ENCODE measurements around the gene GSTT4.
"Not testable (repeated sequence)": the region's sequence is repeated elsewhere in the genome, so short reads cannot be mapped to it uniquely, and the experiment has no call there.

The GSTT4 gene

DNA sequence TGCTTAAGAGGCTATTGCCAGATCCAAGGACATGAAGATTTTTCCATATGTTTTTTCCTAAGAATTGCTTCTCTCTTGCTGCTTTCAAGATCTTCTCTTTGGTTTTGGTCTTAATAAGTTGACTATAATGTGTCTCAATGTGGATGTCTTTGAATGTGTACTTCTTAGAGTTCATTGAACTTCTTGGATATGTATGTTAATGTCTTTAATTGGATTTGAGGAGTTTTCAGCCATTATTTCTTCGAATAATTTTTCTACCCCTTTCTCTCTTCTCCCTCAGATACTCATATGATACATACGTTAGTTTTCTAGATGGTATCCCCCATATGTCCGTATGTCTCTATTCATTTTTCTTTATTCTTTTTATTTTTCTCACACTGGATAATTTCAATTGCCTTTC is 19.1 kb upstream of the GSTT4 start:
- DNase-seq: no peak

DNA sequence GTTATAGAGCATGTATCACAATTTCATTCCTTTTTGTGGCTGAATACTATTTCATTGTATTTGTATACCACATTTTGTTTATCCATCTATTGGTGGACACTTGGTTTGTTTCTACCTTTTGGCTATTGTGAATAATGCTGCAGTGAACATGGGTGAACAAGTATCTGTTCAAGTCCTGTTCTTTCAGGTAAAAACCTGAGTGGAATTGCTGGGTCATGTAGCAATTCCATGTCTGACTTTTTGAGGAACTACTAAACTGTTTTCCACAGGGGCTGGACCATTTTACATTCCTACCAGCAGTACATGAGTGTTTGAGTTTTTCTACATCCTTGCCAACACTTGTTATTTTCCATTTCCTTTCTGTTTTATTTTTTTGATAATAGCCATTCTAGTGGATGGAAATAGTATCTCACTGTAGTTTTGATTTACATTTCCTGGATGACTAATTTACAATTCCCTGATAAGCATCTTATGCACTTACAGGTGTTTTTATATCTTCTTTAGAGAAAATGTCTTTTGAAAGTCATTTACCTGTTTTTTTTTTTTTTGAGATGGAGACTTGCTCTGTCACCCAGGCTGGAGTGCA is 18.0 kb upstream of the GSTT4 start:
- DNase-seq: no peak

DNA sequence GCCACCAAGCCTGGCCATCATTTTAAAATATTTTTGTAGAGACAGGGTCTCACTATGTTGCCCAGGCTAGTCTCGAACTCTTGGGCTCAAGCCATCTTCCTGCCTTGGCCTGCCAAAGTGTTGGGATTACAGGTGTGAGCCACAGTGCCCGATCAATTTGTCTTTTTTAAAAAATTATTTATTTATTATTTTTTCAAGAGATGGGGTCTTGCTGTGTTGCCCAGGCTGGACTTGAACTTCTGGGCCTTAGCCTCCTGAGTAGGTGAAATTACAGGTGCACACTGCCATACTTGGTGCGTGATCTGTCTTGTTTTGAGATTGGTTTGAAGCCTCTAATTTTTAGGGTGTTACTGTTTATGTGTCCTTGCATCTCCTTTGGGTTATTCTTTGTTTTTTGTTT is 16.1 kb upstream of the GSTT4 start:
- no peak for DNase-seq

DNA sequence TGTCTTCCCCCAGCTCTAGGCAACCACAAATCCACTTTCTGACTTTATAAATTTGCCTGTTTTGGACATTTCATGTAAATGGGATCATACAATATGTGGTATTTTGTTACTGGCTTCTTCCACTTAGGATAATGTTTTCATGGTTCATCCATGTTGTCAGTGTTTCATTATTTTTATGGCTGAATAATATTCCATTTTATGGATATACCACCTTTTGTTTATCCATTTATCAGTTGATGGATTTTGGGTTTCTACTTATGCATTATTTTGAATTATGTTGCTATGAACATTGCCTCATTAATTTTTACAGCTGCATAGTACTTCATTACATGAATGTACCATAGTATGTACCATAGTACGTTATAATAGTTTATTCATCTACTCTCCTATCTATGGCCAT is 10.9 kb upstream of the GSTT4 start:
- no peak for DNase-seq

DNA sequence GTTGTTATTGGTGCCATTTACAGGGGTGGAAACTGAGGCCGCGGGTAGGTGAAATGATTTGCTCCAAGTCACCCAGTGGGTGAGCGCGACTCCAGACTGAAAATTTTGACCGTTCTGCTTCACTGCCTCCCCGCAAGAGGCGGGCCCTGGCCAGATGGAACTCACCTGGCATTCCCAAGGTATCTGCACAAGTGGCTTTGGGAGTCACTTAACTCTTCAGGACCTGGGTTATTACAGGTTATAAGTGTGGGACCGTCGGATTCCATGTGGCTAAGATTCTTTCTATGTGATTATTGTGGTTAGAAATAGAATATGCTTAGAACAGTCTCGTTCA is 6.4 kb upstream of the GSTT4 start:
- no peak for DNase-seq

DNA sequence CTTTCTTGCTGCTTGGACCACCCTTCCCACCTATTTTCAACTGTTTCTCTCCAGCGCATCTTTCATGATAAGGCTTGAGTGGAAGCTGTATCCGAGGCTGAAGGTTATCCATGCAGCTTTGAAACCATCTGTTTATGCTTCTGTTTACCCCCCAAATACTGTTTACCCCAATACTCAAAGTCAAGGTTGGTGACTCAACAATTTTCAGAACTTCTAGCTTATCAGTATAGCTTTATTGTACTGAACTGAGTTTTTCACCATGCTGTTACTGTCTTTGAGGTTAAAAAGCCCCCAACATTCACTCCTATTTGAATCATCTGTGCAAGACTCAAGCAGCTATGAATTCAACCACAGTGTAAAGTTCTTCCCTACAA is 4.8 kb upstream of the GSTT4 start:
- no peak for DNase-seq

DNA sequence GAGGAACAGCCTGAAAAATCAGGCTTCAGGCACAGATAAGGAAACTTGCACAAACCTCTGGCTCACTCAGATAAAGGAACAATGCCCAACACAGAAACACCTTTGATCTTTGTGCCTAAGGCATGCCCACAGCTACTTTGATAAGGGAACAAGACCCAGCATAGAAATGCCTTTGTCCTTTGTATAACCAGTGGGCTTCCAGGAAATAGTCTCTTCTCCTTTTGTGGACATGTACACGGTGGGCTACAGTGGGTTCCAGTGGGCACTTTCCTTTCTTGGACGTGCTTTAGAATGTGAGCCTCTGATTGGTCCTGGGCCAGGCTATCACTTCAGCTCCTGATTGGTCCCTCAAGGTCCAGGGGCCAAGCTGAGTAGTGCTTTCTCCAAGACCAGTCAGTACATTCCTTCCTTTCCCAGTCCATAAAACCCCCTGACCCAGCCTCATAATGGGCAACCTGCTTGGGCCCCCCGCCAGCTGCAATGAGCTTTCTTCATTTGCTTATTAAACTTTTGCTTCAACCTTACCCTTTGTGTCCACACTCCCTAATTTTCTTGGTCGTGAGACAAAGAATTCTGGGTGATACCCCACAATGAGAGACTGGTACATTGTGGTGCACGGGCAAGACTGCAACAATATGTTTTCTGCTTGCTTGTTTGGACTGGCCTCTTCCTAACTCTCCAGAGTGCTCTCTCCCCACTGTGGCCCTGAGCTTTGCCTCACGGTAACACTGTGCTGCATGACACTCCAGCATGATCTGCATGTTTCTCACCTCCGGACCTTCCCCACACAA is 4.2 kb upstream of the GSTT4 start:
- no peak for DNase-seq

DNA sequence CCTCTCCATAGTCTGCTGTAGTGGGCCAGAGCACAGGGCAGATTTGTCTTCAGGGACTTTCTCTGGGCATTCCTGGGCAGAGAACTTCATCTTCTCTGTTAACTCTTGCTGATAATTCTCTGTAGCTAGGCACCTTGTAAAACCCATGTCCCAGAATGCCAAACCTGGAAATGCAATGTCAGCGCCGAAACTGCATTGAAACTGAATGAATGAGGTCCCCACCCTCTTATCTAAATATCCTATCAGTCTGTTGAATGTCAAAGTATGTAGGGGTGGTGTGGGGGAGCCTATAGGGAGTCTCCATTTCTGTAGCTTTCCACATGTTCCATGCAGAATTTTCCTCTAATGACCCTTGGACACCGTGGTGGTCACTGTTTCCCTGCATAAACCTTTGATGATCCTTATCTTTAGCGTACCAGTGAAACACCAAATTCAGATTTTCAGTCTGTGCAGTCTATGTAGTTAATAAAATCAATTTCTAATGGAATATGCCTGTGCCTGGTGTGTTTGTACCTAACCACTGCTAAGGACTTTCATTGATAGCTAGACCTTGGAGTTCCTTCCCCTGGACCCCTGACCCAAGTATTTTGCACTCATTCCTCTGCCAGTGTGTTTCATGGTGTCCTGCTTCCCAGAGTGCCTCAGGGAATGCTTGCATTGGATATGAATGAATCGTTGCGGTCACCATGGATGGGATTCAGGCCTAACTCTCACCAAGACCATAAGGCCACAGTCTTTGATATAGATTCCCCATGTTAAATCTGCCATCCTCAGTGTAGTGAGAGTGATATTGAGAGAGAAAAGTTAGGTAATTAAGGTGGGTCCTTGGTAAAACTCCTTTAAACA is 3.4 kb upstream of the GSTT4 start:
- no peak for DNase-seq

DNA sequence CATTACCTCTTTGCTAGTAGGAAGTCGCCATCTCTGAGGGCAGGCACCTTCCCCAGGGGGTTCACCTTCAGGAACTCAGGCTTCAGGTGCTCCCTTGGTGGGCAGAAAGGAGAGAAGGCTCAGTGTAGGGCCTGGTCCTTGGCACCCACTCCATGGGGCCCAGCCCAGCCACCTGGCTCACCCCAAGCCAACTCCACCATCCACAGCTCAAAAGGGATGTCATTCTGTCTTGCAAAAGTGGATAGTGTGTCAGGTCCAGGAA is 2.7 kb upstream of the GSTT4 start:
- no peak for DNase-seq

DNA sequence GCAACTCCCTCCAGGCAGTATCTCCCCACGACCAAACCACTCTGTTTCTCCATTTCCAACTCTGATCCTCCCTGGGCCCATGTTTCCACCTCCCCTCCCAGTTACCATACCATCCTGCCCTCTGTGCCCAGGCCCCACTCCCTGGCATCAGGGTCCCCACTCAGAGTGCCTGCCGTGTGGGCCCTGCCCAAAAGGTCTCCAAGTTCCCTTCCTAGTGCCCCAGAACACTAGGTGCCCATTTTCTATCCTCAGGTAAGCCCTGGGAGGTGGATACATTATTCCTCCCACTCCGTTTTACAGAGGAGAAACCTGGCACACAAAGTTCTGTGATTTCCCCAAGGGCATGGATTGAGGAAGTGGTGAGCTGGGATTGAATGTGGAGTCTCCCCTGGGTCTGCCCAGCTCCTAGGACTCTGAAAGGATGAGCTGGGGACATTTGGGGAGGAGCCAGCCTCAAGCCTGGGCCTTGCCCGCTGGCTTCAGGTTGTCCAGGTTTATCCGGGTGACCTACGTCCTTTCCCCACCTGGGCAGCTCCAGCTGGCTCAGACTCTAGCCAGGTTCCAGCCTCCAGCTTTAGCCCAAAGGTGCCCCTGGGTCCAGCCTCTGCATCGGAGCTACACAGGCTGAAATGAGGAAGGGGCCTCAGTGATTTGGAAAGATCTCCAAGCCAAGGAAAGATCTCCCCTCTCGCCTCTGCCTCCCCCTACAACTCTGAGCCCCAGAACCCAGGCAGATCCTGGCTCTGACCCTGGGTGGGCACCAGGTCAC is 2.2 kb upstream of the GSTT4 start:
- DNase-seq: no peak

DNA sequence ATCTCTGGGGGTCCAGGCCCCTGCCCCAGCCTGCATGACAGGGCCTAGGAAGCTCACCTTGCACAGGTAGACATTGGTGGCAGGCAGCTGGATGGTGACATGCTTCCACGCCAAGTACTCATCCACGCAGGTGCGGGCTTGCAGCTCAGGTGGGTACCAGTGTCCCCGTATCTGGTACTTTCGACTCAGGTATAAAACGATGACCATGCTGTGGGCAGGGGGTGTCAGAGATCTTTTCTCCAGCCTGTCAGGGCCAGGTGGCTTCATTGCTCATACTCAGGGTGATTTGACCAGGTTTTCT is 1.6 kb upstream of the GSTT4 start:
- DNase-seq: no peak

DNA sequence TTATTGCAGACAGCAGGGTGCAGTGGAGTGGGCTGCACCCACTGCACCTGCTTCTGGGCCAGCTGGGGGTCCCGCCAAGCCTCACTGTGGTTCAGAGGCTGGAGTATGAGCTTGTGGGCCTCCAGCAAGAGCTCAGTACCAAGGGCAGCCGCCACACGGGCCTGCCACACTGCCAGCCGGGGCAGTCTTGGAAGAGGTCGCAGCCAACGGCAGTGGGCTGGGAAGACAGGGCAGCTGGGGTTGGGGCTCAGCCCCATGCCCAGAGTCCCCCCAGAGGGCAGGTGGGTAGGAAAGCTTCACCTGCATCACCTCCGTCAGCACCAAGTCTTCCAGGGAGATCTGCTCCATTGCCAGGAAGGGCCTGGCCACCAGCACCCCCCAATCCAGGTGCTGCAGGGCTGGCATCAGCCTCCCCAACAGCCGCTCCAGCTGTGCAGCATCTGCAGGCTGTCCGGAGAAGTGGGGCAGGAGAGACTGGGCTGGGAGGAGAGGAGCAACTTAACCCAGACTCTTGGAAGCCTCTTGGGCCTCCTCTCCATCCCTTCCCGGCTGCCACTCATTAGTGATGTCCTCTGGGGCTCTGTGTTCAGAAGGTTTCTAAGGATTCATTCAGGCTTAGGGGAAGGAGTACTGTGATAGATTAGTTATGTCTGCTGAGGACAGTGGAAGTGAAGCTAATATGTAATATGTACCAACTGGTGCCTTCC is 1.1 kb upstream of the GSTT4 start:
- no peak for DNase-seq

DNA sequence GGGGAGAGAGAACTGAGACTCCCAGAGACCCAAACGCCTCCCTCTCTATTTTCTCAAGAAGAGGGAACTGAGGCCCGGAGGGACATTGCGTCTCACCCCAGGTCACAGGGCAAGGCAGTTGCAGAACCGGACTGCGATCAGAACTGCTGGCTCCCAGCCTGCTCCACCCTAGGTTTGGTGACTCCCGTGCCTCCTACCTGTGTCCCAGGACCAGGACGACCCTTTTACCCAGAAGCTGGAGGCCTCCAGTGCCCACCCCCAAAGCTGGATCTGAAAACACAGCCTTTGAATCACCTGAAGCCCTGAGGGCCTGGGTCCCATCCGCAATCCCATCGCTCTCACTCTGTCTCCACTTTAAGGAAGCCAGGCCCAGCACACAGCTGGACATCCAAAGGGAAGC is 1.4 kb downstream of the GSTT4 start:
- no peak for DNase-seq

DNA sequence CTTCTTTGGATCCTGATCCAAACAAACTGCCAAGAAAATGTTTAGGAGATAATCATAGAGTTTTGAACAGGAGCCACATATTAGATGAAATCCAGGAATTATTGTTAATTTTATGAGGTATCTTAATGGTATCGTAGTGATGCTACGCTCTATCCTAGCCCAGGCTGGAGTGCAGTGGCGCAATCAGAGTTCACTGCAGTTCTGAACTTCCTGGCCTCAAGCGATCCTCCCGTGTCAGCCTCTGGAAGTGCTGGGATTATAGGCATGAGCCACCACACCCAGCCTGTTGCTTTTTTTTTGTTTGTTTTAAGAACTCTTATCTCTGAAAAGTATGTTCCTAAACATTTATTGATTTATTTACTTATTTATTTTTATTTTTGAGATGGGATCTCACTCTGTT is 2.4 kb downstream of the GSTT4 start:
- no peak for DNase-seq

DNA sequence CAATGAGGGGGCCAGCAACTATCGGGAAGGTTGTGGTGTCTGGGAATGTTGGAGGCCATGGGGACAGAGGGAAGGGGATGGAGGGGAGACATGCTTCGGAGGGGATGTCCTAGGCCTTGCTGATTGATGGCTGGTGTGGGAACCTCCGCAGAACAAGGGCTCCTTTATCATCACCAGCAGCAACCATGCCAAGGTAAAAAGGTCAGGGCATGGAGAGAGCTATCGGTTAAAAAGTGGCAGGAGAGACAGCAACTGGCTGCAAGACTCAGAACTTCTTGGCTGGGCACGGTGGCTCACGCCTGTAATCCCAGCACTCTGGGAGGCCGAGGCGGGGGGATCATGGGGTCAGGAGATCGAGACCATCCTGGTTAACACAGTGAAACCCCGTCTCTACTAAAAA is 3.0 kb downstream of the GSTT4 start:
- no peak for DNase-seq

DNA sequence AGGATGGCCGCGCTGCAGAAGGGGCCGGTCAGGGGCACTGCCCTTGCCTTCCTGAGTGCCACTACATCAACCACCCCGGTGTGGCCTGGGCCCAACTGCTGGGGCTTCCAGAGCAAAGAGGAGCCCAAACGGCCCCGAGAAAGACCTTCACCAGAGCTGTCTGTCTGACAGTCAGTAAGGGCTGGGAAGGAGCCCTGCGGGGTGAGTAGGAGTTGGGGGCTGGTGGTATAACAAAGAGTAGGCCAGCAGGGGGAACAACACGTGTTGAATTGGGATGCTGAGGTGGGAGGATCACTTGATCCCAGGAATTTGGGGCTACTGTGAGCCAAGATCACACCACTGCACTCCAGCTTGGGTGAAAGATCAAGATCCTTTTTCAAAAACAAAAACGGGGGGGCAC is 3.9 kb downstream of the GSTT4 start:
- no peak for DNase-seq

DNA sequence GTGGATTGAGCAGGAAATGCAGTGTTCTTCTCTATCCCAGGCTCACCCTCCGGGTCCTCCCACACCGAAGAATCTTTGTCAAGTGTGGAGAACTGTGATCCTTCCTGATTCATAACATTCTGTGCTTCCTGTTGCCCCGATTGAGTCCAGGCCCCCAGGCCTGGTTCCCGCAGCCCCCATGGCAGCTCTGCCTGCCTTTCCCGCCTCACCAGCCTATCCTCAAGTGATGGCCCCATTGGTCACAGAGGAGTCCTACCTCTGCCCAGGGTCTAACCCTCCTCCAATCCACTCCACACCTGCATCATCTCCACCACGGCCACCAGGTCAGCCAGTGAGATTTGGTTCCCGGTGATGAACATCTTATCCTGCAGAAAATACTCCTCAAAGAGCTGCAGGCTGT is 5.5 kb downstream of the GSTT4 start:
- not testable (repeated sequence) for DNase-seq

DNA sequence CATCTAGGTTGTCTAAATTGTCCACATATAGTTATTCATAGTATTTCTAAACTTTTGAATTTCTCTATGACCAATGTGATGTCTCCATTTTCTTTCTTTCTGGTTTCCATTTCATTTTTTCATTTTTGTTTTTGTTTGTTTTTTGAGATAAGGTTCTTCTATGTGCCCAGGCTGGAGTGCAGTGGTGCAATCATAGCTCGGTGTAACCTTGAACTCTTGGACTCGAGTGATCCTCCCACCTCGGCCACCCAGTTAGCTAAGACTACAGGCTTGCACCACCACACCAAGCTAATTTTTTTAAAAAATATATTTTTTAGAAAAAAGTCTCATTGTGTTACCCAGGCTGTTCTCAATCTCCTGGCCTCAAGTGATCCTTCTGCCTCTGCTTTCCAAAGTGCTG is 8.2 kb downstream of the GSTT4 start:
- DNase-seq: no peak

DNA sequence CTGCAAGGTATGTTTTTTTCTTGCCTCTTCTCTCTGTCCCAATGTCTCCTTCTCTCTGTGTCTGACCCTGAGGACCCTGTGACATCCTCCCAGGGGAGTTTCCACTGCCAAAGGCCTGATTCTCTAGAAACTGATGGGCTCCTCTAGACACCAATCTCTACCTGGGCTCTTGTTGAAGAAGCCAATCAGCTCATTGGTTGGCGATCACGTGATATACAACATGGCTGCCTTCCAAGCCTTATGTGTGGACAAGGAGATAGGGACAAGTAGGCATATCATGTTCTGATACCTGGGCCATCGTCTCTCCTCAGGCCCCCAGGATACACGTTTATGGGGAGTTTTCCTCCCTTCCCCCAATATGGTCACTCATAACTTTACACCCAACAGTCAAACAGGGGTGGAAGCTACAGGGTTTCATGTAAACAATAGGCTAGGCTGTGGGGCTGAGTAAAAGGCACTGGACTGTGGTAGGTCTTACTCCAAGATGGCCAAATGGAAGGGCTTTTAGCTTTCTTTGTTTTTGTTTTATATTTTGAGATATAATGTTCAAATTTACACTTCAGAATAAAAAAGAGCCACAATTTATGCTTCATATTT is 11.6 kb downstream of the GSTT4 start:
- DNase-seq: not testable (repeated sequence)

DNA sequence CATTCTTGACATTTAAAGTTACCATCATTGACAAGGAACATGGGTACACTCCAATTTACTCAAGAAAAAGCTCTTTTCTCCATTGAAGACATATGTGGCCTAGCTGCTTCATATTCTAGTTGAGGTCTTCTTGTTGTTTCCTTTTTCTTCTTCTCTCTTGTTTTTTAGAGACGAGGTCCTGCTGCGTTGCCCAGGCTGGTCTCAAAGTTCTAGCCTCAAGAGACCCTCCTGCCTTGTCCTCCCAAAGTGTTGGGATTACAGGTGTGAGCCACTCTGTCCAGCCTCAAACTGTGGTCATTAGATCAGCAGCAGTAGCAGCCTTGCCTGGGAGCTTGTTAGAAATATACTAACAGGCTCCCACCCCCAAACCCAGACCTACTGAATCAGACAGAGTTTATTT is 12.2 kb downstream of the GSTT4 start:
- not testable (repeated sequence) for DNase-seq

DNA sequence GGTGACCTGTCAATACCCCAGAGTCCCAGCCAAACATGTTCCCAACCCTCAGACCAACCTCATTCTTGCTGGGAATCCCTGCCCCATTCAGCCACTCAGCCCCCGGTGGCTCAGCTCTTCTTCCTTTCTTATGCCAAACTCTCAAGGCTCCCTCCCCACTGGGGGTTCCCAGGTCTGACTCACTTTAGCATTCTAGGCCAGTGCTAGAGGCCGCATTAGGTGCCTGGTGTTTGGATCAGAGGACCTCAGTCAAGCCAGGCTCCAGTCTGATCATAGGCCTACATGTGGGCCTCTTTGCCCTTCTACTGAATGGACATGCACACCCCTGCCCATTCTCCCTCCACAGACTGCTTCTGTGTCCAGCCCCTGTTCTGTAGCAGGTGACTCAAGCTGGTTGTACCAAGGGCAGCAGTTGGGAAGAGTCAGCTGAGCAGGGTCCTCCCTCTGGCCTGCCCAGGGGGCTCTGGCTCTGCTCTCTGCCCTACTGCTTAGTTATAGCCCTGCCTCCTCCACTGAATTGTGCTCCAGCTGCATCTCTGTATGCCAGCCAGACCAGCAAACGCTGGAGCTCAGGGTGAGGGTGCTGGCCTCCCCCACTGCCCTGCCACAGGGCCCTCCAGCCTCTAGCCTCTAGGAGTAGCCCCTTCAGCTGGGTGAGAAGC is 15.5 kb downstream of the GSTT4 start:
- not testable (repeated sequence) for DNase-seq

DNA sequence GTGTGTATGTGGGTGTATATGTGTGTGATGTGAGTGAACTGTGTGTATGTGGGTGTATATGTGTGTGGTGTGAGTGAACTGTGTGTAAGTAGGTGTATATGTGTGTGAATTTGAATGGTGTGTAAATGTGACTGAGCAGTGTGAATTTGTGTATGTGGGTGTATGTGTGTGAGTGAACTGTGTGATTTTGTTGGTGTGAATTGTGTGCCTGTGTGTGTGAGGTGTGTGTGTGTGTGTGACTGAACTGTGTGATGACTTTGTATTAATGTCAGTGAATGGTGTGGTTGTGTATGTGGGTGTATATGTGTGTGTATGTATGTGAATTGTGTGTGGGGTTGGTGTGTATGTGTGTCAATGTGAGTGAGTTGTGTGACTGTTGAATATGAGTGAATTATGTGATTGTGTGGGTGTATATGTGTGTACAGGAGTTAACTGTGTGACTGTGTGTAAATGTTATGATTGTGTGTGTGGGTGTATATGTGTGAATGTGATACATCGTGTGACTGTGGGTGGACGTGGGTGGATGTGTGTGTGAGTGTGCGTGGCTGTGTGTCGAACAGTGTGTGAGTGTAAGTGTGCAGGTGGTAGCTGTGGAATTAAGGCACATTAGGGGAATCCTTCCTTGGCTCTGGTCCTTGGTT is 18.6 kb downstream of the GSTT4 start:
- DNase-seq: not testable (repeated sequence)

All from HCEC 1CT (cell line).